NCI-H2107 treated with DMSO at 0.1 percent for 48 hours (cell line): ENCODE data around the gene GRM1.

Experiments used
- DNase-seq: peaks from one replicate; lab custom pipeline; 2025; ENCODE audit not compliant: unreplicated experiment; lab: John Stamatoyannopoulos, UW

Gene GRM1

DNA sequence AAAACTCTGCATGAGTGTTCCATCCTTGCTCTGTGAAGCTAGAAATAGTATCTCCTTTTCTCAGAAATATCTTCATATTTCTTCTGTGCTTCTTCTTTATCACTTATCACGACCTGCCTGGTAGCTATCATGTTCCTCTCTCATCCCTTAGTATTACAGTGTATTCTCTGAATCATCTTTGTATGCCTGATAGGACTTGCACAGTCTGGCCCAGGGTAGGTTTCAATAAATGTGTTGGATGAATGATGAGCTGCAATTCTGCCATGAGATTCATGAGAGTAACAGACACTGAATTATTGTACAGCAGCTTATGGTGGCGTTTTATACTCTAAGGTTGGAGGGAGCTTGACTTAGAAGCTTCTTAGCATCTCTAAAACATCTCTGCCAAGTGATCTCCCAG, 66.6 kb downstream of the GRM1 start:
- no peak for DNase-seq

DNA sequence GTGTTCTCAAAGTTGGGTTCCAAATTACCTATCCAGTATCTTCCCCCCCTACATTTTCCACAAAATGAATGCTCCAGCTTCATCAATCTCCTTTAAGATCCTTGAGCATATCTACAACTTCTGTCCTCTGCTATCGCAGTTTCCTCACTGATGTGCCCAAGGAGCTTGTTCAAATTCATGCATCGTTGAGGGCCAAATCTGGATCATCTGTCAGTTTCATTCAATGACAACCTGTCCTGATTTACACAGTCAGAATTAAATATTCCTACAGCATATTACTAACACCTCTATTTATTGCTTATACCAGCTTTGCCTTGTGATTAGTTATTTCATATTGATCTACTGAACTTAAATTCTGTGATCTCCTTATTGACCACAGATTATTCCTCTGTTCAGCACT, 68.7 kb downstream of the GRM1 start:
- DNase-seq, result no peak

DNA sequence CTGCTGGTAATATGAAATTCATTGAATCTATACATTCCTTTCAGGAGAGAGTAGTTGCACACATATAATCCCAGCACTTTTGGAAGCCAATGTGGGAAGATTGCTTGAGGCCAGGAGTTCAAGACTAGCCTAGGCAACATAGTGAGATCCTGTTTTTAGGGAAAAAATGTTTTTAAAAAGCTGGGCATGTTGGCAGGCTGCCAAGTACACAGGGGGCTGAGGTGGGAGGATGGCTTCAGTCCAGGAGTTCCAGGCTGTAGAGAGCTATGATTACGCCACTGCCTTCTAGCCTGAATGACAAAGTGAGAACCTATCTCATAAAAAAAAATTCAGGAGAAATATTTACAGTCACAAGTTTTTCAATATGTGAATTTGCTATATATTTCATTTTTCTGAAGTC, 71.9 kb downstream of the GRM1 start:
- no peak for DNase-seq

DNA sequence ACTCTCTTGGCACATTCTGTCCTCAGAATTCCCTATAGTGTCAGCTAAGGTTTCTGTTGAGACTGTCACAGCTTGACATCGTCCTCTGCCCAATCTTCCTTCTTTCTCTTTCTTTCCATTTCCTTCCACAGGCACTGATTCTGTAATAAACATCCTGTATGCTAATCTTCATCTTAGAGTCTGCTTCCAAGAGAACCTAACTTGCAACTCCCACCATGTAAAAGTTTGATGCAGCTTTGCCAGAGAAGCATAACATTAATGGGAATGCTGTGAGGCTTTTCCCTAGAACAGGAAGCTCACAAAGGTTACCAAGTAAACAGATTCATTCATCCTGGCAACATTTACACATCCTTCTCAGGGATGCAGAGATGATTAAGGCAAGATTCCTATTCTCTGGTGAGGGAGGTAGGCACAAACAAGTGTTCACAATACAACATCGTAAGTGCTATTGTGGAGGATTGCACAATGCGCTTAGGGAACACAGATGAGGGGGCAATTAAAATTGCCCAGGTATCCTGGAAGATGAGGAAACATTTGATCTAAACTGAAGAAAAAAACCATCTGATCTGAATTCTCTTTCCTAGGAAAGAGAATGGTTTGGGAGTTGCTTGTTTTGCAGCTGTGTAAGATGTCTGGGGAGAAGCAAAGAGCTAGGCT, 74.7 kb downstream of the GRM1 start:
- DNase-seq, result no peak

DNA sequence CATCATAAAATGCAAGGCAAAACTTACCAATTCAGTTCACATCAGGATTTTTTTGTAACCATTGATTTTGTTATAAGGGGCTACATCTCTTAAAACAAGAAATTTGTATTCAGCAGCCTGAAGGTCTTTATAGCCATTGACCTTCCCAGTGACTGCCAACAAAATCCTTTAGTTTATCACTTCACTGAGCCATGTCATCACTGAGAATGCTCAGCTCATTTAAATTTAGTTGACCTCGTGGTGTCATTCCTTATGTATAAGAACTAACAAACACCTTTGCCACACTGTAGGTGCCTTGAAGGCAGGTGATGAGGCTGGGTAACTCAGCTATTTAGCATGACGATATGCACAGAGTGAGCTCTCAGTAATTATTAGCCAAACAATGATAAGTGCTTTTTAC, 77.7 kb downstream of the GRM1 start:
- DNase-seq, result no peak

DNA sequence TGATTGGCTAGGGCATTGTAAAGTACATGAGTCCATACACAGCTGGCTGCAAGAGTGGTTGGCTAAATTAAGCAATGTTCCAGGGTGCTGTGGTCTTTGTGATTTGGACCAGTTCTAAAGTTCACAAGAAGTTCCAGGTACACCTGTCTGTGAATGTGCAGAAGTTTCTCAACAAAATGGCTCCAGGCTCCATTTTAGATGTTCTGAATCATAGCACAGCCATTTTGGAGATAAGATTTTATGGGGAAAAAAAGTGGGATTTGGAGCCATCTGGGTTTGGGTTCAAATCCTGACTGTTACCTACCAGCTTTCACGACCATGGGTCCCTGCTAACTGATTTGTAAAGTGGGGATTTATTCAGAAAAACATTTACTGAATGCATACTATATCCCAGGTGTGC, 82.1 kb downstream of the GRM1 start:
- DNase-seq, result no peak

DNA sequence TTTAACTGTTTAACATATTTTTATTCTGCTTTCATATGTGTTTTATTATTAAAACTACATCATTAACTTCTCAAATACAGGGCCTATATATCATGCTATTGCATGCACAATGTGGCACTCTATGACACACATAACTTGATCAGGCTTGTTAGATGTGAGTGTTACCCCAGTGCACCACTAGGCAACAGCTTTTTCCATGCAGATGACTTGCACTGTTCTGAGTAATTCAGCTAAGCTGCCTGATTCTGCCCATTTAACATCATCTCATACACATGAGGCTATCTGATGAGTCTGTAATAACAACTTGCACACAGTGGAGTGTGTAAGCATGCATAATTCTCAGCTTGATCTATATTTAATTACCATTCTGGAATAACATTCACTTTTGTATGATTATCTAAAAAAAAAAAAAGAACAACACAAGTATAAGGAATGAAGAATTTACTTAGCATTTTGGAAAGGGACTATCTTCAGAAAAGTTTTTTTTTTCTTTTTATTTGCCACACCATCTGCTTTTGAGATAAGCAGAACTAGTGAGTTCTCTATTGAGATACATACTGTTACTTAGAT, 83.1 kb downstream of the GRM1 start:
- no peak for DNase-seq

DNA sequence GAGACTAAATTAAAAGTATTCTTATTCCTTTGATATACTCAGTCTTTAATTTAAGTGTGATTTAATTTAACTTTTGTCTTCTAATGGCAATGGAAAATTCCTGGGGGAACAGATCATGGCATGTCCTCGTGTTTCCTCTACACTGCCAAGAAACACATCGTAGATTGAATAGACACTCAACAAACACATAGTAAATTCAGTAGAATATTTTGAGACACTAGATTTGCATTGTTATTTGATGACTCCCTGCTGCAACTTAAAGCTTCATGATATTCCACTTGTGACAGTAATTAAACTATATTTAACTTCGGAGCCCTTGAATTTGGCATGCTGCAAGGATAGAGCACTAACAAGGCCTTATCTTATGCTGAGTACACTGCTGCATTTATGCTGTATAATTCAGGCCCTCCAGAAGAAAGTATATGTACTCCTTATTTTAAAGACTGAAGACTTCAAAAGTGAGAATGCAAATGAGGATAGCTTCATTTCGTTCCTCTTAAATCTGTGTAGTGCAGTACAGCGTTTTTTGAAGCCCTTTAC, 84.3 kb downstream of the GRM1 start:
- DNase-seq, result no peak

DNA sequence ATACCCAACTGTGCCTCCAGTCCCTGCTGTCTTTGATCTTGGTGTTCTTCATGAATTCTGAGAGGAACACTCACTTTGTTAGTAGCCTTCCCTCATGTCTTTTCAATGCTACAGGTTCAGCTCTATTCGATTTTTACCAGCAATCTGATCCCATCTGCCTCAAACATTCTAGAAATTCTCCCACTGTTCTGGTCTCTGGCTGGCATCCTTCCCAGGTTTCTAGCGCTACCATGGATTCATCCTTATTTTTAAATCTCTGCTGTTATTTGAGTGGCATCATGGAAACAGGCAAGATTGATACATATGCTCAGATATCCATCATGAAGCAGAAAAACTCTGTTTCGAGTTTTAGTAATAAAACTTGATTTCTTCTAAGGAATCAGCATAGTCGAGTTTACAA, 94.8 kb downstream of the GRM1 start:
- no peak for DNase-seq

DNA sequence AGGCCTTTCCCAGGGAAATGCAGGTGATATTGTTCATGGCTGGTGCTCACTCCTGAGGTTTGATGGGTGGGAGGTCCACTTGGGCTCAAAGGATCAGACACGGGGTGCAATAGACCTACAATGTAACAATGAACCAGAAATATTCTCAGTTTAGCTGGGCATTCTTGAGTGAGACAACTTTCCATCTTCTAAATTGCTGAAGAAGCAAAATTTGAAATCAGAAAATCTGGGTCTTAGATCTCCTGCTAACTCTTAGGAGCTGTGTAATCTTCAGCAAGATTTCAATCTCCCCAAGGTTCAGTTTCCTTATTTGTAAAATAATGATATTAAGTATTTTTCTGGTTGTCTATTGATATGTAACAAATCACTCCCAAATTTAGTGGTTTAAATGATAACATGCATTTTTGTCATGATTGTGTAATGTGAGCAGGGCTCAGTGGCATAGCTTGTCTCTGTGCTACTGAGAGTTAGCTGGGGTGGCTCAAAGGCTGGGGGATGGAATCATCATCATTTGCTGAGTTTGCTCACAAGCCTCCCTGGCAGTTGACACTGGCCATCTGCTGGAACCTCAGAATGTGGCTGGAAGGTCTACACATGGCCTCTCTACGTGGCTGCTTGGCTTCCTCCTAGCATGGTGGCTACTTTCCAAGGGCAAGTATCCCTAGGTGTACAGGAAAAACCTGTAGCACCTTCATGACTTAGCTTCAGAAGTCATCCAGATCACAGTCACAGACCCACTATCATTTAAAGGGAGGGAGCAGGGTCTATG, 98.8 kb downstream of the GRM1 start:
- no peak for DNase-seq

DNA sequence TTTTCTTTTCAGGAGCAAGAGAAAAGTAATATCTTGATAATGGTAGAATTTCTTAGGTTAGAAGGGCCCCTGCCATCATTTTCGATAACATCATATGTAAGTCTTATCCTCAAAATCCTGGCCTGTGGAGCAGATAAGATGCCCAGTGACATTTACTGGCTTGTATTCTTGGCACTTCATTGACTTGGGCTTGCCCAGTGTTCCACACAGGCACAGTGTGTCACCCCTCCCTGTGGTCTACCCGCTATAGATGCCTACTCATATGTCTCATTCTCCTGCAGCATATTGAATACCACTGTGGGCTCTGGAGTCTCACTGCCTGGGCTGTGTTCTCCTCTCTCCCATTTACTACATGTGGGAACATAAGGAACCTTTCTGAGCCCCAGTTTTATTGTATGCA, 105.0 kb downstream of the GRM1 start:
- no peak for DNase-seq

DNA sequence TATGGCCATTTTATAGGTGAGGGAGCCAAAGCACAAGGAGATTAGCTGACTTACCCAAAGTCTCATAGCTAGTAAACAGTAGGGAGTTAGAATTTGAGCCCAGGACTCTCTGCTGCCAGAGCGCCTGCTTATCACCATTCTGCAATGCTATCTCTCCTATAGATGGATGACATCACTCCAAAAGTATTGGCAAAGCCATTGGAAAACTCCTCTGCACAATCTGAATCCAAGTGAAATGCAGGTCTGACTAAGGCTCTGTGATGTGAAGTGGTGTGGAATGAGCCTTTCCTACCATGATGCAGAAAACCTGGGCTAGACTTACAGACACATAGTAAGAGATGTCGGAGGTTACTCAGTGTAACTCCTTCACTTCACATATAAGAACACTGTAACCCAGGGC, 106.3 kb downstream of the GRM1 start:
- DNase-seq, result no peak

DNA sequence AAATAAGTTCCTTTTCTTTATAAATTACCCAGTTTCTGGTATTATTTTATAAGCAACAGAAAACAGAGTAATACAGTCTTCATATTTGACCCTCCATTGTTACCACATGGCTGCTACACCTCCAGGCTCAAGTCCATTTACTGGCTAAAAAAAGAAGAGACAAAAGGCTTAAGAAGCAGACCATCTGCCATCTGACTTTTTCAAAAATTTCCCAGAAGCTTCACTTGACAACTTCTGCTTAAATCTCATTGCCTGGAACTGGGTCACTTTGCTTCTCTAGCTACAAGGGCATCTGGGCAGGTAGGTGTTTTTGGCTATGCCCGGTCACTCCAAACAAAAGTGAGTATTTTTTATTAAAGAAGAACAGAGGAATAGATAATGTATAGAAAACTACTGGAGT, 118.0 kb downstream of the GRM1 start:
- DNase-seq, result no peak

DNA sequence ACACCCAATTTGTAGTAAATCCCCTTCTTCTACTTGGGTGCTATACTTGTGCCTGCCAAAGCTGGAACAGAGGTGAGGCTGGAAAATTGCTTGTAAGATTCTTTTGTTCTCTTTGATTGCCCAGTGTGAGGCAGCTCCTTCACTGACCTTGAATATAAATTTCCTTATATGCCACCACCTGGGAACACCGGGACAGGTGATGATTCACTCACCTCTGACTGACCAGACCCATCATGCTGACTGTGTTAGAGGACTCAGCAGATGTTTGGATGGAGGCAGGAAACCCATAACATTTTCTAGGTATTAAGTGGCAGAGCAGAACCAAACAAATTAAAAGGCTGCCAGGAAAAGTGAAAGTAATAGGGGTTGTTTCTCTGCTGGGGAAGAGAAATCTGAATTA, 120.9 kb downstream of the GRM1 start:
- DNase-seq, result no peak

DNA sequence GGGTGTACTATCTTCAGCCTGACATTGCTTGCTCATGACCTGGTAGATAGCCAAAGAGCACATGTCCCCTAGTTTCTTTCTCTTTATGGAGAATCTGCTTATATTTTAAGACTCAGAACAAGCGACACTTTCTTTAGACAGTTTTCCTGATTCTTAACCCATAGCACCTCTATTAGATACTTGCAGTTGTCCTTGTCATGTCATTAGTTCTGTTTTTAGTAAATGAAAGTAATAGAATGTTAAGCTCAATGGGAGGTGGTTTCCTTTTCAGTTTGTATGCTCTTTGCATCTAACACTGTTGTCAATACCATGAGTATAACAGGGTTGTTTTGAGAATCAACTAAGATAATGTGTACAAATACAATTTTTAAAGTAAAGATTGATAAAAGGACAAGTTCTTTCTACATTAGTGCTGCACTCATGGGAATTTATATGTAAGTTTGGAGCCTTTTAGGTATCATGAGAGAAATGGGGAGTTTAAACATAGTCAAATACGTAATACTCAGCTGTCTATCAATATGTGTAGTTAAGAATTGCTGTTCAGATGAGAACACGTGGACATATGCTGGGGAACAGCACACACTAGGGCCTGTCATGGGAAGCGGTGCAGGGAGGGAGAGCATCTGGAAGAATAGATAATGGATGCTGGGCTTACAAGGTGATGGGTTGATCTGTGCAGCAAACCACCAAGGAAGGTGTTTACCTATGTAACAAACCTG, 124.3 kb downstream of the GRM1 start:
- DNase-seq, result no peak

DNA sequence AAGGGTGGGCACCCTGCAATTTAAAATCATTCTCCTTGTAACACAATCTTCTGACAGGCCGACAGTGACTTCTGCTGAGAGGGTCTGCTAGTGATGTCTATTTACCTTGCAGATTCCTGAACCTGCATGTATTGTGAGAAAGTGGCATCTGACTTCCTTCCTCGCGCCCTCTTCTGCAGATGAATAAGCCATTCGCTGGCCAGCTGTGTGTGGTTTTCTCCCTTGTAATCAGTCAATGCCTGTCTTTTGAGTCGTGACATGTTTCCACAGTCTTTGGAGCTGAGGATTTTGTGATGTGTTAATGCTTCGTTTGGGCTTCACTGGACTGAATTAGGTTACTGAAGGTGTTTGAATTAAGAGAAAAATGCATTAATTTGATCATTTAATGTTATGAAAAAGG, 125.3 kb downstream of the GRM1 start:
- no peak for DNase-seq

DNA sequence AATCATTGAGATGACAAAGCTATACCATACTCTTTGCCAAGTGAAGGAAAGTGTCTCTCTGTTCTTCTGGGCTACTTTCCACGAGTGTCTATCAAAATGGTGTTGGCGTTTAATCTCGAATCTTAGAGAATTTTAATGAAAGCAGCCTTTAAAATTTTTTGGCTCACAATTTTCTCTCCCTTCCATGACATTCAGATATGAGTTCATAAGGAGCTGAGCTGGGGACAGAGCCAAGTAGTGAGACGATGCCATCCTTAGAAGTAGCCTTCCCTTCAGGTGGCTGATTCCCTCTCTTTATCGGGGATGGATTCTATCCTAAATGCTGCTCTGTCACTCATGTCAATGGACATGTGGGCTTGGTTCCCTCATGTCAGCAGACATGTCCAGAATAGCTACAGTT, 132.8 kb downstream of the GRM1 start:
- no peak for DNase-seq

DNA sequence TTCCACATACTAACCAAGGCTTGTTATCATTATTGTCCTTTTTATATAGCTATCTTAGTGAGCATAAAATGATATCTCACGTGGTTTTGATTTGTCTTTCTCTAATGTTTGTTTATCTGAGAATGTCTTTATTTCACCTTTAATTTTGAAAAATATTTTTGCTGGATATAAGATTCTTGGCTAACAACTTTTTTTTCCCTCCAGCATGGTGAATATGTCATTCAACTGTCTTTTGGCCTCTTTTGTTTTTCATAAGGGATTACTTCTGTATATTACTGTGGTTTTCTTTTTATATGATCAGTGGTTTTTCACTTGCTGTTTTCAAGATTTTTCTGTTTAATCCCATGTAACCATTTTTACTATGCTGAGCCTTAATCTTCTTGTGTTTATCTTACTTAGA, 141.0 kb downstream of the GRM1 start:
- DNase-seq, result no peak

DNA sequence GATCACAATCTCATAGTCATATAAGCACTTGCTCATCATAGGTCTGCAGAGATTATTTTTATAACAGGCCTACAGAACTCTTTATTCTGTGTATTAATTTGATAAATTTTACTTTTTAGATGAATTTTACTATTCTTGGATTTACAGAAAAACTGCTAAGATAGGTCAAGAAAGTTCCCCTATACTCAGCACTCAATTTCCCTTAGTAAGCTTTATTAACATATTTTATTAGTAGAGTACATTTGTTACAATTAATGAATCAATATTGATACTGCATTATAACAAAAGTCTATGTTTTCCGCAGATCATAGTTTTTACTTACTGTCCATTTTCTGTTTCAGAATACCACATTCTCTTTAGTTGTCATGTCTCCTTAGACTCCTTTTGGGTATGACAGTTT, 148.9 kb downstream of the GRM1 start:
- DNase-seq, result no peak

DNA sequence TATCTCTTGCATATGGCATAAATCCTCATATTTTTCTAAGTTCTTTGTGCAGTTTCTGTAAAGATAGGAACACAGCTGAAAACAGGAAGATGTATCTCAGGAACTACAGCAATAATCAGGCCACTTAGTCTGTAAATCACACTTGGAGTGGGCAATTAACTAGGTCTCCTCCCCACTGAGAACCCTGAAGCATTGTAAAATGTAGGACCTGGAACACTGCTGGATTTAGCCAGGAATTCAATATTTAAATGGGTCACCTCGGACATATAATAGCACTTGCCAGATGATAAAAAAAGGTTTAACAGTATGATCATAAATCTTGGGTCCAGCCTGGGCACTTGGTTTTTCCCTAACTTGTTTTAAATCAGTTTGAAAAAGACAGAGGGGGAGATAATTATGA, 155.0 kb downstream of the GRM1 start:
- no peak for DNase-seq

DNA sequence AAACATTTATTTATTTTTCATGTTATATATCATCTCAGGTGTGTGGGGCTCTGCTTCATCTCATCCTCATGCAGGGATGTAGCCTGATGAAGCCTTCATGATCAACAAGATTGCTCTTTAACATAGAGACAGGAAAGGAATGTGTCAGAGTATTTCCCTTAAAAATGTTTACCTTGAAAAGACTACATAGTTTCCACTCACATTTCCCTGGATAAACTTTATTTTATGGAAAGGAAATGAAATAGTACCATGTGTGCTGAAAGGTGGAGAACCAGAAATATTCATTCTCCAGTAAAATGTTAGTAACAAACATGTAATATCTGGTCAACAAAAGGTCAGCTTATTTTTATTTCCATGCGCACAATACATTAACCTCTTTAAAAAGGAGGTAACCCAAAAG, 155.8 kb downstream of the GRM1 start:
- no peak for DNase-seq

DNA sequence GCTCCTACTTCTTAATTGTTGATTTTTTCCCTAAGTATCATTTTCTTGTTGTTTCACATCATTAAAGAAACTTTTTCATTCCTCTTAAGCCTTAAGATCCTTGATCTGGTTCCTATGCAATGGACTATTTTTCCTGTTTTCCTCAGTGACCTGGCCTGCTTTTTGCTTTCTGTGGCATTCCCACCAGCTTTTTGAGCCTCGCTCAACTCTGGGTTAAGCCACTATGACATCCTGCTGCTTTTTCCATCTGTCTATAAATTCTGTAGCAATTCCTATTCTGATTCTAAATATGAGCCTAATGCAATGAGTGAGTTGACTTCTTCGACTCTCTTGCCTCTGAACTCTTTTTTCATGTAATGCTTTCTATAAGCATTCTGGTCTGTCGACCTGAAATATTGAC, 160.3 kb downstream of the GRM1 start:
- no peak for DNase-seq
